K562 (cell line): Measurements from ENCODE around the gene CMIP. TPM values are rescaled to one million over a fixed set of nuclear protein-coding genes. Genes with fewer than 3 reads are reported as not detected.

Experiments
- ARID1B ChIP-seq: fragments of 450-650 bp; IDR thresholded peaks from 2 replicates; pipeline ENCODE4 v1.6.1; 2016; ENCODE audit warnings: antibody characterized with exemption, mild to moderate bottlenecking, inconsistent platforms
- ATF6 ChIP-seq: sonication (generic); formaldehyde crosslinking; IDR thresholded peaks from 2 replicates; pipeline ENCODE4 v1.4.0; 2020; ENCODE audit warnings: mild to moderate bottlenecking, missing genetic modification reagents
- CBFA2T2 ChIP-seq: fragments of 450-650 bp; conservative IDR thresholded peaks from 2 replicates; pipeline ENCODE4 v1.6.1; 2017; ENCODE audit warnings: mild to moderate bottlenecking
- CBFA2T3 ChIP-seq: fragments of 450-650 bp; IDR thresholded peaks from 2 replicates; pipeline ENCODE4 v1.6.1; 2017
- HNRNPH1 ChIP-seq: fragments of 200-400 bp; formaldehyde crosslinking; optimal IDR thresholded peaks from 2 replicates; pipeline ENCODE3; 2017; ENCODE audit warnings: low read depth, mild to moderate bottlenecking, low read length, moderate library complexity
- KDM5B ChIP-seq: fragments of 200-600 bp; sonication (generic); IDR thresholded peaks from 2 replicates; pipeline ENCODE4 v1.6.1; 2012; ENCODE audit warnings: low read depth, mild to moderate bottlenecking, moderate library complexity, low read length, control low read depth, inconsistent platforms; ENCODE audit not compliant: insufficient replicate concordance
- MAZ ChIP-seq, 2 experiments: fragments of 450-650 bp in 1 of 2; sonication (generic) in 1 of 2; formaldehyde crosslinking; IDR thresholded peaks in 1 of 2; conservative IDR thresholded peaks in 1 of 2; 2 replicates each; pipeline versions ENCODE4 v1.4.0 to v1.5.0; 2020; ENCODE audit warnings: mild to moderate bottlenecking in 1 of 2, missing genetic modification reagents in 1 of 2
- MEF2D ChIP-seq: conservative IDR thresholded peaks from 2 replicates; pipeline ENCODE4 v1.6.1; 2016; ENCODE audit warnings: low read depth, missing genetic modification characterization, missing compliant biosample characterization
- PHB2 ChIP-seq: fragments of 450-650 bp; IDR thresholded peaks from 2 replicates; pipeline ENCODE4 v1.6.1; 2017; ENCODE audit warnings: low read depth
- POLR2AphosphoS5 ChIP-seq: IDR thresholded peaks from 2 replicates; pipeline ENCODE4 v1.6.1; 2011; ENCODE audit warnings: mild to moderate bottlenecking, low read depth, low read length, moderate library complexity; ENCODE audit not compliant: control insufficient read depth, insufficient read depth
- PTBP1 ChIP-seq: fragments of 200-400 bp; formaldehyde crosslinking; IDR thresholded peaks from 2 replicates; pipeline ENCODE4 v1.6.1; 2017; ENCODE audit warnings: low read depth, low read length
- SMAD3 ChIP-seq: fragments of 450-650 bp; formaldehyde crosslinking; conservative IDR thresholded peaks from 2 replicates; pipeline ENCODE4 v1.4.0; 2020; ENCODE audit warnings: mild to moderate bottlenecking
- SMARCA4 ChIP-seq: fragments of 450-650 bp; IDR thresholded peaks from 2 replicates; pipeline ENCODE4 v1.6.1; 2016
- SMARCE1 ChIP-seq: fragments of 450-650 bp; IDR thresholded peaks from 2 replicates; pipeline ENCODE4 v1.7.1; 2016; ENCODE audit warnings: mild to moderate bottlenecking
- SPI1 ChIP-seq: IDR thresholded peaks from 2 replicates; pipeline ENCODE4 v1.6.1; 2011; ENCODE audit warnings: low read depth, low read length, control low read depth, borderline replicate concordance
- THRB ChIP-seq: fragments of 450-650 bp; formaldehyde crosslinking; conservative IDR thresholded peaks from 2 replicates; pipeline ENCODE4 v1.4.0; 2022; ENCODE audit warnings: mild to moderate bottlenecking, missing genetic modification characterization
- ZBTB2 ChIP-seq: fragments of 450-650 bp; IDR thresholded peaks from 2 replicates; pipeline ENCODE4 v1.6.1; 2016; ENCODE audit warnings: antibody characterized with exemption
- ZBTB26 ChIP-seq: fragments of 450-650 bp; formaldehyde crosslinking; IDR thresholded peaks from 2 replicates; pipeline ENCODE4 v1.4.0; 2022; ENCODE audit warnings: missing genetic modification characterization
- ZNF143 ChIP-seq: sonication (generic); formaldehyde crosslinking; IDR thresholded peaks from 2 replicates; pipeline ENCODE4 v1.9.0; 2022; ENCODE audit warnings: mild to moderate bottlenecking, missing genetic modification reagents
- ZNF174 ChIP-seq: fragments of 250-450 bp; sonication (Bioruptor Pico); IDR thresholded peaks from 2 replicates; pipeline ENCODE4 v1.4.0; 2020; ENCODE audit warnings: mild to moderate bottlenecking
- ZNF175 ChIP-seq: fragments of 200-800 bp; sonication (Bioruptor generic); IDR thresholded peaks from 2 replicates; pipeline ENCODE4 v1.6.1; 2016; ENCODE audit warnings: low read depth, mild to moderate bottlenecking, missing genetic modification characterization, missing compliant biosample characterization
- ZNF3 ChIP-seq: fragments of 250-450 bp; sonication (Bioruptor Pico); IDR thresholded peaks from 2 replicates; pipeline ENCODE4 v1.5.0; 2021; ENCODE audit warnings: mild to moderate bottlenecking, moderate library complexity
- polyA plus RNA-seq, 8 experiments: library from polyadenylated mRNA; depleted of rRNA in 4 of 8; stranded (reverse) in 5 of 8; unstranded in 3 of 8; fragments of >200 nt; fragmentation: Nextera tagmentation in 2 of 8; fragmentation: Illumina TruSeq in 1 of 8; extraction: Ambion mirVana in 2 of 8; extraction: Trizol in 1 of 8; gene quantifications; 2 replicates each; pipeline versions ENCODE4 v1.2.1 to v1.2.3, GENCODE V29; 2011 to 2014; ENCODE audit warnings: inconsistent platforms in 1 of 8, missing spikeins in 1 of 8
- total RNA-seq, 7 experiments: library from RNA; depleted of rRNA in 6 of 7; stranded (reverse); fragments of >200 nt in 6 of 7; fragmentation: Illumina TruSeq in 2 of 7; extraction: Trizol in 2 of 7; gene quantifications; 2 replicates each; pipeline versions ENCODE4 v1.2.1 to v1.2.3, GENCODE V29; 2011 to 2021; ENCODE audit warnings: low replicate concordance in 1 of 7

CMIP gene
- total and polyA plus RNA-seq, 9 of the 15 experiments (the other 6 are each of a cell fraction or from before 2014, with no cell fraction given): 0.94 to 82.5 (median 10.3) TPM

- 0 out of 2 replicates have a peak, but pooled peaks have one; percentile 5 for TF ChIP-seq ZBTB26
- TF ChIP-seq KDM5B: peak; percentile 32
- no peak for TF ChIP-seq MAZ (CRISPR knock-in tag; conservative IDR thresholded peaks at IDR 0.05 in 1 of 2, IDR thresholded peaks at IDR 0.05 in 1 of 2)
- peak; percentile 91 for TF ChIP-seq PTBP1
- peak; percentile 72; the same call in 1 of the 2 replicates for TF ChIP-seq SPI1
- TF ChIP-seq CBFA2T2: 0 out of 2 replicates have a peak, but pooled peaks have one; percentile 2
- 0 out of 2 replicates have a peak, but pooled peaks have one; percentile 37 for TF ChIP-seq ZBTB2
- peak; percentile 81 for TF ChIP-seq MEF2D (tag)
- peak; percentile 10; the same call in 1 of the 2 replicates for TF ChIP-seq THRB (CRISPR knock-in tag)
- 0 out of 2 replicates have a peak, but pooled peaks have one; percentile 45 for TF ChIP-seq ZNF3
- no peak for TF ChIP-seq HNRNPH1
- 0 out of 2 replicates have a peak, but pooled peaks have one; percentile 28 for TF ChIP-seq ZNF143 (CRISPR knock-in tag)
- TF ChIP-seq SMAD3 (CRISPR knock-in tag): 0 out of 2 replicates have a peak, but pooled peaks have one; percentile 42
- TF ChIP-seq ARID1B: peak; percentile 76
- TF ChIP-seq PHB2: 0 out of 2 replicates have a peak, but pooled peaks have one; percentile 13
- no peak; the same call in 1 of the 2 replicates for TF ChIP-seq ZNF175 (CRISPR knock-in tag)
- peak; percentile 82; the same call in 1 of the 2 replicates for TF ChIP-seq SMARCE1
- 0 out of 2 replicates have a peak, but pooled peaks have one; percentile 20 for TF ChIP-seq SMARCA4
- peak; percentile 38; the same call in 1 of the 2 replicates for TF ChIP-seq CBFA2T3
- TF ChIP-seq ZNF174 (CRISPR knock-in tag): no peak
- no peak for TF ChIP-seq POLR2AphosphoS5
- TF ChIP-seq ATF6: 0 out of 2 replicates have a peak, but pooled peaks have one; percentile 55
These were observed 38.7 kb downstream of the CMIP start (continued) for GRCh38 chr16:81483064-81483969.
